ENCODE measurements around the gene SMAD7.

The SMAD7 gene

DNA sequence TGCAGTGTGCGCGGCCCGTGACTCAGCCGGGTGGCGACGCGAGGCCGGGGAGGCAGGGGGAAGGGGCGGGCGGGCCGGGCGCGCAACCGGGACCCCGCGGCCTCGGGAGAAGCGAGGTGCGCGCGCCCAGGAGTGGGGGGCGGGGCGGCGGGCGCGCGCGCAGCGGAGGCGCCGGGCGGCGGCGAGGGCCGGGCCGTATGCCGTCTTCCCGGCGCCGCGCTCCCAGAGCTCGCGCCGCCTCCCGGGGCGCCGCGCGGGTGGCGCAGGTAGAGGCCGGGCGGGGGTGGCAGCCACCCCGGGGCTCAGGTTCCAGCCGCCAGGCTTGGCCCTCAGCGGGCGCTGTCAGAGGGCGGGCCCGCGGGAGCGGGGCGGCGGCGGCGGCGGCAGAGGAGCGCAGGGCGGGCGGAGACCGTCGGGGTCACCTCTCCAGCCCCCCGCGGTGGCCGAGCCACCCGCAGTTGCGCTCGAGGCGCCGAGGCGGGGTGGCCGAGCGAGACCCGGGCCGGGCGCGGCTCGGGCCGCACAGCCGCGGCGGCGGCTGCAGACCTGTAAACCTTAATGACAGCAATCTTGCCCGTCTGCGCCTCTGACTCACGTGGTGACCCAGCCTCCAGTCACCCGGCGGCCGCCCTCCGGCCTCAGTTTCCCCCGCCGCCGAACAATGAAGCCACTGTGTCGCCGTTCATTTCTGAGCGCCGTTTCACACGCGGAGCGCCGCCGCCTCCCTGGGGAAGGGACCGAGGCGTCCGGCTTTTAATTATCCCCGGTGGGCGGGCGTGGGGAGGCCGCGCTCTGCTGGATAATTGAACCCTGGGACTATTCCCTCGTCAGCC lies 25.3 kb upstream of the SMAD7 start:
- TF ChIP-seq, protein P1, sequence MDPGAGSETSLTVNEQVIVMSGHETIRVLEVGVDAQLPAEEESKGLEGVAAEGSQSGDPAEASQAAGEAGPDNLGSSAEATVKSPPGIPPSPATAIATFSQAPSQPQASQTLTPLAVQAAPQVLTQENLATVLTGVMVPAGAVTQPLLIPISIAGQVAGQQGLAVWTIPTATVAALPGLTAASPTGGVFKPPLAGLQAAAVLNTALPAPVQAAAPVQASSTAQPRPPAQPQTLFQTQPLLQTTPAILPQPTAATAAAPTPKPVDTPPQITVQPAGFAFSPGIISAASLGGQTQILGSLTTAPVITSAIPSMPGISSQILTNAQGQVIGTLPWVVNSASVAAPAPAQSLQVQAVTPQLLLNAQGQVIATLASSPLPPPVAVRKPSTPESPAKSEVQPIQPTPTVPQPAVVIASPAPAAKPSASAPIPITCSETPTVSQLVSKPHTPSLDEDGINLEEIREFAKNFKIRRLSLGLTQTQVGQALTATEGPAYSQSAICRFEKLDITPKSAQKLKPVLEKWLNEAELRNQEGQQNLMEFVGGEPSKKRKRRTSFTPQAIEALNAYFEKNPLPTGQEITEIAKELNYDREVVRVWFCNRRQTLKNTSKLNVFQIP (CRISPR knock-in tag; IDR thresholded peaks at IDR 0.05; ENCODE audit: borderline replicate concordance, low read depth), result no peak
- TF ChIP-seq CSDC2 (CRISPR knock-in tag; IDR thresholded peaks at IDR 0.05), result no peak
- no peak for TF ChIP-seq OSR1 (CRISPR knock-in tag; IDR thresholded peaks at IDR 0.05)
- TF ChIP-seq ISL1 (CRISPR knock-in tag; IDR thresholded peaks at IDR 0.05), result no peak
- no peak for TF ChIP-seq BACH2 (CRISPR knock-in tag; IDR thresholded peaks at IDR 0.05; ENCODE audit: borderline replicate concordance)
- TF ChIP-seq TOX (CRISPR knock-in tag; IDR thresholded peaks at IDR 0.05; ENCODE audit: borderline replicate concordance), result no peak
- no peak for TF ChIP-seq GLIS3 (CRISPR knock-in tag; IDR thresholded peaks at IDR 0.05)
- TF ChIP-seq, protein P2, sequence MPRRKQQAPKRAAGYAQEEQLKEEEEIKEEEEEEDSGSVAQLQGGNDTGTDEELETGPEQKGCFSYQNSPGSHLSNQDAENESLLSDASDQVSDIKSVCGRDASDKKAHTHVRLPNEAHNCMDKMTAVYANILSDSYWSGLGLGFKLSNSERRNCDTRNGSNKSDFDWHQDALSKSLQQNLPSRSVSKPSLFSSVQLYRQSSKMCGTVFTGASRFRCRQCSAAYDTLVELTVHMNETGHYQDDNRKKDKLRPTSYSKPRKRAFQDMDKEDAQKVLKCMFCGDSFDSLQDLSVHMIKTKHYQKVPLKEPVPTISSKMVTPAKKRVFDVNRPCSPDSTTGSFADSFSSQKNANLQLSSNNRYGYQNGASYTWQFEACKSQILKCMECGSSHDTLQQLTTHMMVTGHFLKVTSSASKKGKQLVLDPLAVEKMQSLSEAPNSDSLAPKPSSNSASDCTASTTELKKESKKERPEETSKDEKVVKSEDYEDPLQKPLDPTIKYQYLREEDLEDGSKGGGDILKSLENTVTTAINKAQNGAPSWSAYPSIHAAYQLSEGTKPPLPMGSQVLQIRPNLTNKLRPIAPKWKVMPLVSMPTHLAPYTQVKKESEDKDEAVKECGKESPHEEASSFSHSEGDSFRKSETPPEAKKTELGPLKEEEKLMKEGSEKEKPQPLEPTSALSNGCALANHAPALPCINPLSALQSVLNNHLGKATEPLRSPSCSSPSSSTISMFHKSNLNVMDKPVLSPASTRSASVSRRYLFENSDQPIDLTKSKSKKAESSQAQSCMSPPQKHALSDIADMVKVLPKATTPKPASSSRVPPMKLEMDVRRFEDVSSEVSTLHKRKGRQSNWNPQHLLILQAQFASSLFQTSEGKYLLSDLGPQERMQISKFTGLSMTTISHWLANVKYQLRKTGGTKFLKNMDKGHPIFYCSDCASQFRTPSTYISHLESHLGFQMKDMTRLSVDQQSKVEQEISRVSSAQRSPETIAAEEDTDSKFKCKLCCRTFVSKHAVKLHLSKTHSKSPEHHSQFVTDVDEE (CRISPR knock-in tag; IDR thresholded peaks at IDR 0.05), result no peak
- no peak for TF ChIP-seq ZC3H10 (CRISPR knock-in tag; IDR thresholded peaks at IDR 0.05)
- no peak for TF ChIP-seq ZFP3 (CRISPR knock-in tag; IDR thresholded peaks at IDR 0.05)
- TF ChIP-seq RARB (CRISPR knock-in tag; IDR thresholded peaks at IDR 0.05), result no peak
- no peak for TF ChIP-seq ARNTL (CRISPR knock-in tag; IDR thresholded peaks at IDR 0.05; ENCODE audit: borderline replicate concordance, low read depth)
- TF ChIP-seq SNAI2 (CRISPR knock-in tag; IDR thresholded peaks at IDR 0.05), result no peak
- TF ChIP-seq ESRRG (CRISPR knock-in tag; IDR thresholded peaks at IDR 0.05), result no peak
- TF ChIP-seq PPARA (CRISPR knock-in tag; IDR thresholded peaks at IDR 0.05; ENCODE audit: borderline replicate concordance), result no peak
- TF ChIP-seq ZNF70 (CRISPR knock-in tag; IDR thresholded peaks at IDR 0.05), result no peak
- peak; percentile 79 for ATAC-seq

DNA sequence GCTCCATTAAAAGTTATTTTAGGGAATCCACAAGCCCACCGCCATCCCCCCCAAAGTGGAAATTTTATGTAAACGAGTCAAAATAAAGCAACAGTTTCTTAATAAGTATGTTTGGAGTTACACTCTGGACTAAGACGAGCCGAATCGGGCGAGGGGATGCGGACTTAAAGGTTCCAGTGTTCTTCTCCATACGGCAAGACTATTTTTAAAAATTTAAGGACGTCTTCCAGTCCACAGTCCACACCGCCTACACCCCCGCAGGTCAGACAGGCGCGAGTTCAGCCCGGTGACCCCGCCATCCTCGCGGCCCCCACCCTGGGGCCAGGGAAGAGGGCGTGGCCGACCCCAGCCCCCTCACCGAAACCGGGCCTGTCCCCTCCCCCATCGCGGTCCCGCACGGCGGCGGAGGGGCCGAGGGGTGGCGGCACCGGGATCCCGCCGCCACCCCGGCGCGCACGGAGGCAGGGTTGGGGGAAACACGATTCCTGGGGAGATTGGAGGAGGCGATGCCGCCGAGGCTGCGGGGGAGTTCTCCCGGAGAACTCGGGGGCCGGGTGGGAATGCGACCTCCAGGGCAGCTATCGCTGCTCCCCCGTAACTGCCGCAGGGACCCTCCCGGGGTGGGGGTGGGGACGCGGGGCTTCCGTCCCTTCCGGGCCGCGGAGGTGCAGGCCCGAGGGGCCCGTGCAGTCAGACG lies 24.5 kb upstream of the SMAD7 start:
- TF ChIP-seq, protein P3, sequence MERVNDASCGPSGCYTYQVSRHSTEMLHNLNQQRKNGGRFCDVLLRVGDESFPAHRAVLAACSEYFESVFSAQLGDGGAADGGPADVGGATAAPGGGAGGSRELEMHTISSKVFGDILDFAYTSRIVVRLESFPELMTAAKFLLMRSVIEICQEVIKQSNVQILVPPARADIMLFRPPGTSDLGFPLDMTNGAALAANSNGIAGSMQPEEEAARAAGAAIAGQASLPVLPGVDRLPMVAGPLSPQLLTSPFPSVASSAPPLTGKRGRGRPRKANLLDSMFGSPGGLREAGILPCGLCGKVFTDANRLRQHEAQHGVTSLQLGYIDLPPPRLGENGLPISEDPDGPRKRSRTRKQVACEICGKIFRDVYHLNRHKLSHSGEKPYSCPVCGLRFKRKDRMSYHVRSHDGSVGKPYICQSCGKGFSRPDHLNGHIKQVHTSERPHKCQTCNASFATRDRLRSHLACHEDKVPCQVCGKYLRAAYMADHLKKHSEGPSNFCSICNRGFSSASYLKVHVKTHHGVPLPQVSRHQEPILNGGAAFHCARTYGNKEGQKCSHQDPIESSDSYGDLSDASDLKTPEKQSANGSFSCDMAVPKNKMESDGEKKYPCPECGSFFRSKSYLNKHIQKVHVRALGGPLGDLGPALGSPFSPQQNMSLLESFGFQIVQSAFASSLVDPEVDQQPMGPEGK (CRISPR knock-in tag; IDR thresholded peaks at IDR 0.05; ENCODE audit: borderline replicate concordance), result no peak
- TF ChIP-seq, protein P2 (CRISPR knock-in tag; IDR thresholded peaks at IDR 0.05), result no peak
- TF ChIP-seq GLIS3 (CRISPR knock-in tag; IDR thresholded peaks at IDR 0.05), result no peak
- TF ChIP-seq ZNF8 (CRISPR knock-in tag; IDR thresholded peaks at IDR 0.05), result no peak
- no peak for TF ChIP-seq ZFP30 (CRISPR knock-in tag; IDR thresholded peaks at IDR 0.05)
- no peak for TF ChIP-seq RARB (CRISPR knock-in tag; IDR thresholded peaks at IDR 0.05)
- no peak for TF ChIP-seq CSDC2 (CRISPR knock-in tag; IDR thresholded peaks at IDR 0.05)
- no peak for TF ChIP-seq ZNF565 (CRISPR knock-in tag; conservative IDR thresholded peaks at IDR 0.05; ENCODE audit: low read depth)
- TF ChIP-seq TOX (CRISPR knock-in tag; IDR thresholded peaks at IDR 0.05; ENCODE audit: borderline replicate concordance), result no peak
- no peak for TF ChIP-seq ARNTL (CRISPR knock-in tag; IDR thresholded peaks at IDR 0.05; ENCODE audit: borderline replicate concordance, low read depth)
- TF ChIP-seq OSR1 (CRISPR knock-in tag; IDR thresholded peaks at IDR 0.05), result no peak
- TF ChIP-seq, protein P1 (CRISPR knock-in tag; IDR thresholded peaks at IDR 0.05; ENCODE audit: borderline replicate concordance, low read depth), result no peak
- no peak for TF ChIP-seq BACH2 (CRISPR knock-in tag; IDR thresholded peaks at IDR 0.05; ENCODE audit: borderline replicate concordance)
- TF ChIP-seq PPARA (CRISPR knock-in tag; IDR thresholded peaks at IDR 0.05; ENCODE audit: borderline replicate concordance), result no peak
- no peak for TF ChIP-seq ZC3H10 (CRISPR knock-in tag; IDR thresholded peaks at IDR 0.05)
- TF ChIP-seq ZFP3 (CRISPR knock-in tag; IDR thresholded peaks at IDR 0.05), result no peak
- no peak for TF ChIP-seq SNAI2 (CRISPR knock-in tag; IDR thresholded peaks at IDR 0.05)
- TF ChIP-seq TCF4 (CRISPR knock-in tag; IDR thresholded peaks at IDR 0.05; ENCODE audit: borderline replicate concordance), result no peak
- peak; percentile 55 for ATAC-seq
